SH-SY5Y (cell line): ENCODE data around the gene LRRFIP1.

Experiments
- GATA2 ChIP-seq: IDR thresholded peaks from 2 replicates; pipeline ENCODE4 v1.6.1; 2011; ENCODE audit warnings: mild to moderate bottlenecking, low read depth, low read length
- GATA3 ChIP-seq: IDR thresholded peaks from 2 replicates; pipeline ENCODE4 v1.6.1; 2011; ENCODE audit warnings: low read depth, mild to moderate bottlenecking, low read length, moderate library complexity

DNA sequence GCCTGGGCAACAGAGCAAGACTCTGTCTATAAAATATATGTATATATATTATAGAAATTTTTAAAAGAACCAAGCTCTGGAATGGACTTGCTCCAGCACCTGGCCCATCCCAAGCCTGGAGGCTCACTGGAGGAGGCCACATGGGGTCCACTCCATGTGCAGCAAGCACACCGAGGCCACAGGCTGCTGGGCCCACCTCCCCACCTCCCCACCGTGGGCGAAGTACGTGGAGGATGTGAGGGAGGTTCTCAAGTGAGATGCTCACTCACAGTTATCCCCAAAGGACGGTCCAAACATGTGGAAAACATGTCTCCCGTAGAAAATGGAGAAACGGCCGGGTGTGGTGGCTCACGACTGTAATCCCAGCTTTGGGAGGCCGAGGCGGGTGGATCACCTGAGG is 23.0 kb upstream of the LRRFIP1 start:
- TF ChIP-seq GATA3 (no peak), GATA2 (no peak)
